ENCODE results near the gene BAHD1. TPM values are rescaled to one million over a fixed set of nuclear protein-coding genes. Genes with fewer than 3 reads are reported as not detected.

The BAHD1 gene
- polyA plus RNA-seq, 1 of the 3 experiments (the other 2 are of a cell fraction), result 5.5 TPM

Other genes with a start within 250 kb of the BAHD1 start
- 0.07 and 0.16 TPM in 2 replicates for gene PAK6, start 201.9 kb upstream of the BAHD1 start, polyA plus RNA-seq (2012; rRNA removed)
- not detected in 2 replicates for gene ANKRD63, start 157.9 kb upstream of the BAHD1 start, polyA plus RNA-seq (2012; rRNA removed)
- 0.15 TPM in 2 replicates for gene PLCB2, start 133.0 kb upstream of the BAHD1 start, polyA plus RNA-seq (2012; rRNA removed)
- gene INAFM2, start 117.3 kb upstream of the BAHD1 start, polyA plus RNA-seq (2012; rRNA removed), result 7.8 and 9.8 TPM in 2 replicates
- 13.7 and 14.2 TPM in 2 replicates for gene CCDC9B, start 100.0 kb upstream of the BAHD1 start, polyA plus RNA-seq (2012; rRNA removed)
- not detected in 2 replicates for gene PHGR1, start 89.9 kb upstream of the BAHD1 start, polyA plus RNA-seq (2012; rRNA removed)
- gene DISP2, start 82.7 kb upstream of the BAHD1 start, polyA plus RNA-seq (2012; rRNA removed), result 0.08 and 0.12 TPM in 2 replicates
- 25.5 and 29.5 TPM in 2 replicates for gene KNSTRN, start 58.2 kb upstream of the BAHD1 start, polyA plus RNA-seq (2012; rRNA removed)
- gene IVD, start 35.2 kb upstream of the BAHD1 start, polyA plus RNA-seq (2012; rRNA removed), result 54.2 and 73.8 TPM in 2 replicates
- 34.2 and 43.2 TPM in 2 replicates for gene CHST14, start 30.0 kb downstream of the BAHD1 start, polyA plus RNA-seq (2012; rRNA removed)
- 7.4 and 8.2 TPM in 2 replicates for gene CCDC32, start 124.1 kb downstream of the BAHD1 start, polyA plus RNA-seq (2012; rRNA removed)
- 10.3 and 10.8 TPM in 2 replicates for gene RPUSD2, start 128.3 kb downstream of the BAHD1 start, polyA plus RNA-seq (2012; rRNA removed)
- 1.6 and 2.0 TPM in 2 replicates for gene KNL1, start 153.3 kb downstream of the BAHD1 start, polyA plus RNA-seq (2012; rRNA removed)